Vagina (tissue), 2 donors: ENCODE data around the gene AJM1. TPM values are rescaled to one million over a fixed set of nuclear protein-coding genes. Genes with fewer than 3 reads are reported as not detected.

Experiments
- DNase-seq, 2 donors: peaks; one replicate each; pipeline ENCODE4 v3.0.0-alpha.2; 2017; ENCODE audit errors: extremely low spot score in 2 of 2
- H3K27ac ChIP-seq: fragments of 200-600 bp; sonication (generic); one replicate; pipeline ENCODE4 v1.5.1; 2019
- H3K27me3 ChIP-seq: fragments of 200-600 bp; sonication (generic); one replicate; pipeline ENCODE4 v1.5.1; 2019
- H3K36me3 ChIP-seq, 2 donors: fragments of 200-600 bp; sonication (generic); one replicate each; pipeline ENCODE4 v1.5.1; 2017 to 2019
- H3K4me1 ChIP-seq: fragments of 200-600 bp; sonication (generic); one replicate; pipeline ENCODE4 v1.5.1; 2019
- H3K4me3 ChIP-seq, 2 donors: fragments of 200-600 bp; sonication (generic); 1 replicate in 1 of 2; 2 replicates in 1 of 2; pipeline ENCODE4 v1.5.1; 2016 to 2019
- H3K9me3 ChIP-seq: fragments of 200-600 bp; sonication (generic); one replicate; pipeline ENCODE4 v1.5.1; 2019
- CTCF ChIP-seq, 3 experiments: fragments of 450-650 bp in 2 of 3; fragments of 200-600 bp in 1 of 3; sonication (generic) in 1 of 3; IDR thresholded peaks; one replicate each; pipeline ENCODE4 v1.5.1; 2017 to 2019; ENCODE audit warnings: antibody characterized with exemption in 3 of 3, mild to moderate bottlenecking in 2 of 3, moderate library complexity in 2 of 3
- POLR2A ChIP-seq, 2 donors: fragments of 450-650 bp; IDR thresholded peaks; one replicate each; pipeline ENCODE4 v1.6.1; 2017; ENCODE audit warnings: antibody characterized with exemption in 2 of 2, mild to moderate bottlenecking in 2 of 2, moderate library complexity in 2 of 2
- POLR2AphosphoS5 ChIP-seq, 2 donors: sonication (generic); formaldehyde crosslinking; IDR thresholded peaks; one replicate each; pipeline ENCODE4 v1.9.0; 2017; ENCODE audit warnings: antibody characterized with exemption in 2 of 2, mild to moderate bottlenecking in 2 of 2, low read depth in 1 of 2; ENCODE audit not compliant: insufficient read depth in 1 of 2
- intact Hi-C: fragments of 100-400 bp; cut with DNase I; formaldehyde crosslinking; loops from one replicate; pipeline ENCODE4 v1.15.1; 2023
- total RNA-seq: library from RNA; depleted of rRNA; stranded (reverse); fragments of >200 nt; gene quantifications from one replicate; pipeline ENCODE4 v1.2.3, GENCODE V29; 2016

The AJM1 gene
- total RNA-seq, 1 donor from 2014 or later: 1.2 TPM

GRCh38 chr9:136857581-136858412 lies 15.5 kb downstream of the AJM1 start:
- peaks cover 0 to 25% of the 10 kb centered on the region in 2 donors for H3K36me3 ChIP-seq
- peaks cover 18% of the 10 kb centered on the region for H3K4me1 ChIP-seq
- no peaks in the 10 kb centered on the region for H3K9me3 ChIP-seq
- DNase-seq: no peak
- H3K27me3 ChIP-seq: no peaks in the 10 kb centered on the region
- H3K4me3 ChIP-seq: no peak overlapping the region
- TF ChIP-seq POLR2A (IDR thresholded peaks at IDR 0.05) (no peak), POLR2AphosphoS5 (IDR thresholded peaks at IDR 0.05; ENCODE audit: insufficient read depth in 1 of 2, low read depth in 1 of 2) (no peak), CTCF (IDR thresholded peaks at IDR 0.05) (no peak)
- intact Hi-C loops: no loop called here
- H3K27ac ChIP-seq: no peak overlapping the region

- no peaks in the 10 kb centered on the region for H3K27me3 ChIP-seq
- TF ChIP-seq POLR2A (IDR thresholded peaks at IDR 0.05) (no peak), POLR2AphosphoS5 (IDR thresholded peaks at IDR 0.05; ENCODE audit: insufficient read depth in 1 of 2, low read depth in 1 of 2) (no peak), CTCF (IDR thresholded peaks at IDR 0.05) (no peak)
- no peak overlapping the region for H3K27ac ChIP-seq
- H3K4me1 ChIP-seq: peaks cover 21% of the 10 kb centered on the region
- peaks cover 0 to 32% of the 10 kb centered on the region in 2 donors for H3K36me3 ChIP-seq
- H3K4me3 ChIP-seq: no peak overlapping the region
- DNase-seq: no peak
- no peaks in the 10 kb centered on the region for H3K9me3 ChIP-seq
- intact Hi-C loops: no loop called here
Observed at GRCh38 chr9:136858452-136858843, 16.2 kb downstream of the AJM1 start.

- Histone ChIP-seq H3K4me1 (peaks cover 27% of the 10 kb centered on the region), H3K4me3 (no peak overlapping the region), H3K9me3 (no peaks in the 10 kb centered on the region), H3K36me3 (peaks cover 0 to 35% of the 10 kb centered on the region in 2 donors), H3K27ac (no peak overlapping the region), H3K27me3 (no peaks in the 10 kb centered on the region)
- no peak for DNase-seq
- intact Hi-C loops: no loop called here
- no peak for TF ChIP-seq POLR2AphosphoS5 (IDR thresholded peaks at IDR 0.05; ENCODE audit: insufficient read depth in 1 of 2, low read depth in 1 of 2)
- TF ChIP-seq POLR2A (IDR thresholded peaks at IDR 0.05): no peak
- TF ChIP-seq CTCF (IDR thresholded peaks at IDR 0.05): no peak
Observed at GRCh38 chr9:136858844-136859757, 16.8 kb downstream of the AJM1 start.

GRCh38 chr9:136860529-136860928 lies 18.3 kb downstream of the AJM1 start:
- Histone ChIP-seq H3K27ac (no peak overlapping the region), H3K4me1 (peaks cover 41% of the 10 kb centered on the region), H3K36me3 (peaks cover 0 to 35% of the 10 kb centered on the region in 2 donors), H3K27me3 (no peaks in the 10 kb centered on the region), H3K4me3 (no peak overlapping the region), H3K9me3 (no peaks in the 10 kb centered on the region)
- intact Hi-C loops: no loop called here
- no peak for DNase-seq
- no peak for TF ChIP-seq CTCF (IDR thresholded peaks at IDR 0.05)
